Hepatocyte (in vitro differentiated cells): ENCODE results near the gene PIK3C2G. TPM values are rescaled to one million over a fixed set of nuclear protein-coding genes. Genes with fewer than 3 reads are reported as not detected.

ENCODE experiments used
- DNase-seq: peaks from one replicate; pipeline ENCODE4 v3.0.0-alpha.2; 2016; ENCODE audit warnings: low spot score
- H2AFZ ChIP-seq: fragments of 200-600 bp; sonication (generic); 2 replicates; pipeline ENCODE4 v1.6.0; 2016; ENCODE audit warnings: antibody characterized with exemption, mild to moderate bottlenecking
- H3K27ac ChIP-seq: fragments of 200-600 bp; sonication (generic); 2 replicates; pipeline ENCODE4 v1.5.1; 2016; ENCODE audit warnings: mild to moderate bottlenecking
- H3K27me3 ChIP-seq: fragments of 200-600 bp; sonication (generic); 2 replicates; pipeline ENCODE4 v1.6.1; 2016
- H3K36me3 ChIP-seq: fragments of 200-600 bp; sonication (generic); replicated peaks from 2 replicates; pipeline ENCODE4 v1.5.1; 2016; ENCODE audit warnings: low read depth; ENCODE audit not compliant: insufficient read depth
- H3K4me1 ChIP-seq: fragments of 200-600 bp; sonication (generic); 2 replicates; pipeline ENCODE4 v1.5.1; 2016; ENCODE audit warnings: mild to moderate bottlenecking, moderate library complexity; ENCODE audit not compliant: insufficient read depth
- H3K4me2 ChIP-seq: fragments of 200-600 bp; sonication (generic); 2 replicates; pipeline ENCODE4 v1.6.0; 2016
- H3K4me3 ChIP-seq: fragments of 200-600 bp; sonication (generic); 2 replicates; pipeline ENCODE4 v1.5.1; 2016; ENCODE audit warnings: mild to moderate bottlenecking
- H3K79me2 ChIP-seq: fragments of 200-600 bp; sonication (generic); 2 replicates; pipeline ENCODE4 v1.6.0; 2017; ENCODE audit warnings: mild to moderate bottlenecking
- H3K9me2 ChIP-seq: fragments of 200-600 bp; sonication (generic); replicated peaks from 2 replicates; pipeline ENCODE4 v1.6.0; 2017; ENCODE audit warnings: mild to moderate bottlenecking; ENCODE audit not compliant: insufficient read depth
- H3K9me3 ChIP-seq: fragments of 200-600 bp; sonication (generic); 2 replicates; pipeline ENCODE4 v1.5.1; 2016; ENCODE audit warnings: low read depth, mild to moderate bottlenecking
- H4K20me1 ChIP-seq: fragments of 200-600 bp; sonication (generic); 2 replicates; pipeline ENCODE4 v1.6.0; 2016; ENCODE audit warnings: mild to moderate bottlenecking; ENCODE audit not compliant: insufficient read depth, poor library complexity, severe bottlenecking
- CTCF ChIP-seq: fragments of 200-600 bp; sonication (generic); IDR thresholded peaks from 2 replicates; pipeline ENCODE4 v1.5.1; 2016; ENCODE audit warnings: antibody characterized with exemption, mild to moderate bottlenecking; ENCODE audit not compliant: poor library complexity
- EZH2 ChIP-seq: fragments of 200-600 bp; sonication (generic); IDR thresholded peaks from 2 replicates; pipeline ENCODE4 v1.6.1; 2016; ENCODE audit warnings: antibody characterized with exemption, mild to moderate bottlenecking, borderline replicate concordance
- EZH2phosphoT487 ChIP-seq: fragments of 200-600 bp; sonication (generic); IDR thresholded peaks from one replicate; pipeline ENCODE4 v1.6.1; 2018; ENCODE audit warnings: antibody characterized with exemption, mild to moderate bottlenecking, low read depth, moderate library complexity; ENCODE audit not compliant: unreplicated experiment, severe bottlenecking
- WGBS: methylation state at CpG from one replicate; pipeline ENCODE4 v1.1.6; 2016; ENCODE audit warnings: low lambda C conversion rate; ENCODE audit errors: missing lambda C conversion rate; 5-methylcytosine and 5-hydroxymethylcytosine counted together
- polyA plus RNA-seq: library from polyadenylated mRNA; unstranded; fragments of >200 nt; fragmentation: Nextera tagmentation; extraction: Ambion mirVana; gene quantifications from 2 replicates; pipeline ENCODE4 v1.2.1, GENCODE V29; 2016
- total RNA-seq: library from RNA; depleted of rRNA; stranded (reverse); fragments of >200 nt; gene quantifications from 2 replicates; pipeline ENCODE4 v1.2.3, GENCODE V29; 2014

PIK3C2G gene
- total and polyA plus RNA-seq, 2 experiments from 2014 or later = 3.5 to 6.7 TPM

- Histone ChIP-seq H3K9me2 (no peaks in the 10 kb centered on the region), H3K27me3 (no peaks in the 10 kb centered on the region), H3K27ac (no peak overlapping the region), H3K4me1 (no peaks in the 10 kb centered on the region), H3K36me3 (no peaks in the 10 kb centered on the region), H2AFZ (no peak overlapping the region), H3K9me3 (no peaks in the 10 kb centered on the region), H4K20me1 (no peaks in the 10 kb centered on the region), H3K4me3 (no peak overlapping the region), H3K4me2 (no peak overlapping the region), H3K79me2 (no peaks in the 10 kb centered on the region)
- no peak for DNase-seq
- TF ChIP-seq EZH2phosphoT487 (no peak), EZH2 (no peak), CTCF (no peak)
- 79% methylated on average over 3 of the region's 3 CpGs for WGBS
Observed at GRCh38 chr12:18439541-18439940, 178.2 kb downstream of the PIK3C2G start.

GRCh38 chr12:18443768-18444437 is 182.6 kb downstream of the PIK3C2G start:
- no peak overlapping the region for H2AFZ ChIP-seq
- no peak for TF ChIP-seq EZH2
- H3K4me3 ChIP-seq = no peak overlapping the region
- no peaks in the 10 kb centered on the region for H3K9me3 ChIP-seq
- no peaks in the 10 kb centered on the region for H3K4me1 ChIP-seq
- no peaks in the 10 kb centered on the region for H3K9me2 ChIP-seq
- H3K27me3 ChIP-seq = no peaks in the 10 kb centered on the region
- no peaks in the 10 kb centered on the region for H3K79me2 ChIP-seq
- no peak for DNase-seq
- H3K27ac ChIP-seq = no peak overlapping the region
- WGBS = 80% methylated on average over 5 of the region's 5 CpGs
- H3K36me3 ChIP-seq = no peaks in the 10 kb centered on the region
- H4K20me1 ChIP-seq = no peaks in the 10 kb centered on the region
- H3K4me2 ChIP-seq = no peak overlapping the region

- H4K20me1 ChIP-seq = no peaks in the 10 kb centered on the region
- no peak overlapping the region for H2AFZ ChIP-seq
- H3K27me3 ChIP-seq = no peaks in the 10 kb centered on the region
- no peaks in the 10 kb centered on the region for H3K36me3 ChIP-seq
- no peak overlapping the region for H3K4me3 ChIP-seq
- H3K9me2 ChIP-seq = no peaks in the 10 kb centered on the region
- DNase-seq = no peak
- H3K9me3 ChIP-seq = no peaks in the 10 kb centered on the region
- no peaks in the 10 kb centered on the region for H3K79me2 ChIP-seq
- H3K4me2 ChIP-seq = no peak overlapping the region
- 62% methylated on average over 3 of the region's 3 CpGs for WGBS
- no peaks in the 10 kb centered on the region for H3K4me1 ChIP-seq
- H3K27ac ChIP-seq = no peak overlapping the region
- TF ChIP-seq CTCF = no peak
- no peak for TF ChIP-seq EZH2phosphoT487
- no peak for TF ChIP-seq EZH2
Observed at GRCh38 chr12:18446061-18446644, 184.8 kb downstream of the PIK3C2G start.

GRCh38 chr12:18454330-18454729 is 193.0 kb downstream of the PIK3C2G start:
- H3K27me3 ChIP-seq = no peaks in the 10 kb centered on the region
- H3K79me2 ChIP-seq = no peaks in the 10 kb centered on the region
- no peak for DNase-seq
- H3K36me3 ChIP-seq = no peaks in the 10 kb centered on the region
- no peaks in the 10 kb centered on the region for H3K4me1 ChIP-seq
- no peak overlapping the region for H3K4me2 ChIP-seq
- no peaks in the 10 kb centered on the region for H3K9me2 ChIP-seq
- no peak overlapping the region for H3K4me3 ChIP-seq
- no peaks in the 10 kb centered on the region for H4K20me1 ChIP-seq
- TF ChIP-seq EZH2phosphoT487 = no peak
- H2AFZ ChIP-seq = no peak overlapping the region
- no peaks in the 10 kb centered on the region for H3K9me3 ChIP-seq
- WGBS = 32% methylated on average over 1 of the region's 1 CpG
- H3K27ac ChIP-seq = no peak overlapping the region
